Stimulated activated CD4-positive, alpha-beta T cell treated with anti-CD3 and anti-CD28 coated beads, Interleukin-4, amount 100 ng/mL, for 24 hours (primary cell): ENCODE results near the gene MTRF1.
"Not testable (repeated sequence)": the region's sequence is repeated elsewhere in the genome, so short reads cannot be mapped to it uniquely, and the experiment has no call there.

Source experiments
- DNase-seq: peaks from one replicate; pipeline ENCODE4 v3.0.0-alpha.2; 2020

Gene MTRF1

DNA sequence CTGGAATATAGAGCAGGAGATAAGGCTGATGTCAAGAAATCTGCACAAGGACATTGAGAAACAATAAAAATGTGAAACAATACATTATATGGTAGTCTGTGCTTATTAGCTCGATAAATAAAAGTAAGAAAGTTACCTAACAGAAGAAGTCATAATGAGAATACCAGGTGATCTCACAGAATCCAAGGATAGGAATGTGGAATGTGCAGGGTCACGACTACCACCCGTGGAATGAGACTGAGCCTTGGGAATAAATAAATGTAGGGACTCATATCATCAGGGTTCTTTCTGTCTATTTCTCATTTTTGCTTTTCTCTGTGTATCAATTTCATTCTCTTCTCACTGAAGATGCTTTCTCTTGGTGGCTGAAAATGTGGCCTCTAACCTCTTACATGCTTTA lies 43.0 kb downstream of the MTRF1 start:
- no peak for DNase-seq

GRCh38 chr13:41216160-41216559 lies 47.2 kb downstream of the MTRF1 start:
- no peak for DNase-seq

DNA sequence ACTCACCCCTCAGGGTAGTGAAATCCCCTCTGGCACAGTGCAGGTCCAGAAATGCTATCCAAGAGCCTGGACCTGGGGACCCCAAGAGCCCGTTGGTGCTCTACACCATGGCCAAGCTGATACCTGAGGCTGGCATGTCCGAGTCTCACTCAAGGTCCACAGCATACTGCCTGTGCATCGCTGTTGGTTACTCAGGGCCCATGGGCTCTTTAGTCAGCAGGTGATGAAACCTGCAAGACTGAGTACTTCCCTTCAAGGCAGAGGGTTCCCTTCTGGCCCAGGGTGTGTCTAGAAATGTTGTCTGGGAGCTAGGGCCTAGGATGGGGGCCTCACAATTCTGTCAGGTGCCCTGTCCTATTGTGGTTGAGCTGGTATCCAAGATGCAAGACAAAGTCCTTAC lies 49.5 kb downstream of the MTRF1 start:
- no peak for DNase-seq

DNA sequence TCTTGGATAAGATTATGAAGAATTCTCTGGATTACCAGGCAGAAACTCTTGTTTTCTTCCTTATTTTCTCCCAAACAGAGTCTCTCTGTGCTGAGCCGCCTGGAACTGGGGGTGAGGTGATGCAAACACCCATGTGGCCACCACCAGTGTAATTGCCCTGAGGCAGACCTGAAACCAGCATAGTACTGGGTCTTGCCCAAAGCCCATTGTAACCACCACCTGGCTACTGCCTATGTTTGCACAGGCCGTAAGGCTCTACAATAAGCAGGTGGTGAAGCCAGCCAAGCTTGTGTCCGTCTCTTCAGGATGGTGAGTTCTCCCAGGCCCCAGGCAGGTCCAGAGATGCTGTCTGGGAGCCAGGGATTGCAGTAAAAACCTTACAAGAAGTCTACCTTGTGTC lies 50.1 kb downstream of the MTRF1 start:
- DNase-seq: no peak

GRCh38 chr13:41212881-41213280 lies 50.5 kb downstream of the MTRF1 start:
- DNase-seq: no peak

DNA sequence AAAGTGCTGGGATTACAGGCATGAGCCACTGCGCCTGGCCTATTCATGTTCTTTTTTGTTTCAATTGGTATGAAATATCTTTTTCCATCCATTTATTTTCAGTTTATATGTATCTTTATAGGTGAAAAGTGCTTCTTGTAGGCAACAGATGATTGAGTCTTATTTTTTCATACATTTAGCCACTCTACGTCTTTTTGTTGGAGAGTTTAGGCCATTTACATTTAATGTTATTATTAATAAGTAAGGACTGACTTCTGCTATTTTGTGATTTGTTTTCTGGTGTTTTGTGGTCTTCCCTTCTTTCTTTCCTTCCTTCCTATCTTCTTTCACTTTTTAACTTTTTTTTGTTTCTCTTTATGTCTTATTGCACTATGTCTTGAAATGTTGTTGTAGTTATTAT lies 52.3 kb downstream of the MTRF1 start:
- DNase-seq: no peak

DNA sequence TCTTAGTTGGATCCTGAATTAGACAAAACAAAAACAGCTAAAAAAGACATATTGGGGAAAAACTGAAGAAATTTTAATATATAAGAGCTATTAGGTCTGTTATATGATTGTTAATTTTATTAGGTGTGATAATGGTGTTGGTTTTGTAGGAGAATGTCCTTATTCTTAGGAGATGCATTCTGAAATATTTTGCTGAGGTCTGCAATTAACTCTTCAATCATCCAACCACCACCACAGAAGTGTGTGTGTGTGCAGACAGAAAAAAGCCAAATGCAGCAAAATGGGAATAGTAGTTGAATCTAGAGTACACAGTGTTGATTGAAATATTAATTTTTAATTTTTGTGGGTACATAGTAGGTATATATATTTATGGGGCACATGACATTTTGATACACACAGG lies 56.9 kb downstream of the MTRF1 start:
- DNase-seq: no peak

DNA sequence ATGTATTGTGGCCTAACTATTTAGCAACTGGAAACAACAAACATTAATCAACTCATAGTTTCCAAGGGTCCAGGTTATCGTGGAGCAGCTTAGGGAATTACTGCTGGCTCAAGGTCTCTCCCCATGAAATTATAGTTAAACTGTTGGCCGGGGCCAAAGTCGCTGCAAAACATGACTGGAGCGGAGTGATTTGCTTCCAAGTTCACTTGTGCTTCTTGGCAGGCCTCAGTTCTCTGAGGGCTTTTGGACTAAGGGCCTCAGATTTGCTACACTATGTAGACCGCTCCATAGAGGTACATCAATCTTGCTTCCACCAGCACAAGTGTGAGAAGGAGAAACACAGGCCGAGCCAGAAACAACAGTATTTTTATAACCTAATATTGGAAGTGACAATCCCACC lies 59.6 kb downstream of the MTRF1 start:
- no peak for DNase-seq

DNA sequence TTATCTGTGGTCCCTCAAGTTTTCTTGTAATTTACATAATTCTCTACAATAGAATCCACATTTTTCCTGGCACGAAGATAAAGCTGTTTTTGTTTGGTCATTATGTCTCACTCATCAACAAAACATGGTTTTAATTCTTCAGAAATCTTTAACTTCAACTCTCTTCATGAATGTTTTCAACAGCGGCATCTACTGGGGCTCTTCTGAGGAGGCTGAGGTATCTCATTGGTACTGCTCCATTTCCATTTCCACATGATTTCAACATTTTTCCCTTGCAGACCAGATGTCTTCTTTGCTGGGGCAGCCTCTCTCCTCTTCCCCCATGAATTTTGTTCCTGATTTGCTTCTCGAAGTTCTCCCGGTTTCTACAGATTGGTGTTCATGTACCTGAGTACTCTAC lies 63.2 kb downstream of the MTRF1 start:
- no peak for DNase-seq

GRCh38 chr13:41199526-41199925 lies 63.9 kb downstream of the MTRF1 start:
- no peak for DNase-seq

- DNase-seq: no peak
Observed at GRCh38 chr13:41199079-41199478, 64.3 kb downstream of the MTRF1 start.

DNA sequence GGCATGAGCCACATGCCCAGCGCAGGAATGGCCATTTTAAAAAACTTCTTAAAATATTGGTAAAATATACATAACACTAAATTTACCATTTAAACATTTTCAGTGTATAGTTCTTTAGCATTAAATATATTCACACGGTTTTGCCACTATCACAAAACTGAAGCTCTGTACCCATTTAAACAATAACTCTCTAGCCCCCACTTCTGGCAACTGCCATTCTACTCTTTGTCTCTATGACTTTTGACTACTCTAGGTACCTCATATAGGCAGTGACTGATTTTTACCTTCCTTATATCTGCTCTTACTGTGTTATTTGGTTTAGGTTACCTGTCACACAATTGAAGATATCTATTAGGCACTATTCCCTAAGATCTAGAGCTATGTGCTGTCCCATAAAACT lies 66.8 kb downstream of the MTRF1 start:
- no peak for DNase-seq

- DNase-seq: no peak
Observed at GRCh38 chr13:41196011-41196410, 67.4 kb downstream of the MTRF1 start.

- peak; percentile 94 for DNase-seq
Observed at GRCh38 chr13:41193919-41194824, 69.2 kb downstream of the MTRF1 start, which contains the start of gene KBTBD7. Gene KBTBD7, minus strand, starts transcription at chr13:41194569. Its CDS starts 312 bp downstream, at chr13:41194257.

- no peak for DNase-seq
Observed at GRCh38 chr13:41193469-41193868, 69.9 kb downstream of the MTRF1 start.

GRCh38 chr13:41188584-41188983 lies 74.8 kb downstream of the MTRF1 start:
- no peak for DNase-seq

GRCh38 chr13:41186481-41186880 lies 76.9 kb downstream of the MTRF1 start:
- DNase-seq: no peak

DNA sequence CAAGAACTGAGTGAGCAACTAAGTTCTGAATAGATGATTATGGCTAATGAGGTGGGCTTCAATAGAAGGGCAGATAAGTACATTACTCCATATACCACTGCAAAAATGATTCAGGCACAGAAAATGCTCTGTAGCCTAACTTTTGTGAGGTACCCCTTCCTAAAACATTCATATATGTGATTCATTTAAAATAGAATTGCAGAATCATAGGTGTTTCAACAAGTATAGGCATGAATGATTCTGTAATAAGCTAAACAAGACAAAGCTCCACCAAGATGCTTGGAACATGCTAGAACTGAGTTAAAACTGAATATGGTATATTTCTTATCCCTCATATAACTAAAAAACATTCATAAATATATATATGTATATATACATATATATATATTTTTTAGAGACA lies 81.1 kb downstream of the MTRF1 start:
- DNase-seq: no peak

DNA sequence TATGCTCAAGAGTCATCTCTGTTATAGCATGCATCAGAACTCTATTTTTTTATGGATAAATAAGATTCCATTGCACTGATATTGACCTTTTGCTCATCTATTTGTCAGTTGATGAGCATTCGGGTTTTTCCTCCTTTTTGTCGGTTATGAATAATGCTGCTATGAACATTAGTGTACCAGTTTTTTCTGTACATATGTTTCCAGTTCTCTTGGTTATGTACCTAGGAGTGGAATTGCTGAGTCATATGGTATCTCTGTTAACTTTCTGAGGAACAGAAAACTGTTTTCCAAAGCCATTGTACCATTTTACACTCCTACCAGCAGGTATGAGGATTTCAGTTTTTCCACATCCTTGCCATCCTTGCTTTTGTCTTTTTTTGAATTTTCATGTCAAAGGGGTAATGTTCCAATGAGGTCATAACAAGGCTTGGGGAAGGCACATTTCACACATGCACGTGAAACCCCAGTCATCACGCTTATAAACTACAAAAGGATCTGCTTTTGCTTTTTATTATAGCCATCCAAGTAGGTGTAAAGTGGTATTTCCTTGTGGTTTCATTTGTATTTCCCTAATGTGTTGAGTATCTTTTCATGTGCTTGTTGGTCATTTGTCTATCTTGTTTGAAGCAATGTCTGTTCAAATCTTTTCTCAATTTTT lies 83.7 kb downstream of the MTRF1 start:
- DNase-seq: no peak

- no peak for DNase-seq
Observed at GRCh38 chr13:41178040-41178439, 85.3 kb downstream of the MTRF1 start.

GRCh38 chr13:41177616-41178015 lies 85.8 kb downstream of the MTRF1 start:
- no peak for DNase-seq

- DNase-seq: not testable (repeated sequence)
Observed at GRCh38 chr13:41175576-41175975, 87.8 kb downstream of the MTRF1 start.
